HFF-Myc (cell line): Measurements from ENCODE around the gene SVIL.
A peak's percentile ranks its signal among the peaks of the same experiment; 100 is the strongest.

Experiments used
- DNase-seq: peaks from one replicate; pipeline ENCODE4 v3.0.0-alpha.2; 2011; ENCODE audit warnings: low read depth; ENCODE audit errors: extremely low read depth
- H3K4me3 ChIP-seq: replicated peaks from 2 replicates; pipeline ENCODE4 v1.5.1; 2011; ENCODE audit warnings: low read depth, mild to moderate bottlenecking, control low read depth, low read length
- CTCF ChIP-seq: IDR thresholded peaks from 2 replicates; pipeline ENCODE4 v1.5.1; 2012; ENCODE audit warnings: mild to moderate bottlenecking, low read depth, low read length, control low read depth; ENCODE audit errors: missing control alignments

Gene SVIL

GRCh38 chr10:29646238-29646902 lies 11.6 kb upstream of the SVIL start:
- no peak for TF ChIP-seq CTCF
- peak; percentile 44 for DNase-seq
- H3K4me3 ChIP-seq = peak overlapping the region; percentile 10; the same call in 1 of the 2 replicates

GRCh38 chr10:29643771-29644501 lies 9.2 kb upstream of the SVIL start:
- no peak overlapping the region for H3K4me3 ChIP-seq
- no peak for DNase-seq
- no peak for TF ChIP-seq CTCF

GRCh38 chr10:29642990-29643389 lies 8.2 kb upstream of the SVIL start:
- no peak for TF ChIP-seq CTCF
- no peak overlapping the region for H3K4me3 ChIP-seq
- no peak for DNase-seq

GRCh38 chr10:29637537-29637936 lies 2.8 kb upstream of the SVIL start:
- no peak for DNase-seq
- TF ChIP-seq CTCF = no peak
- no peak overlapping the region for H3K4me3 ChIP-seq

GRCh38 chr10:29636178-29636577 lies 1.4 kb upstream of the SVIL start:
- TF ChIP-seq CTCF = no peak
- H3K4me3 ChIP-seq = no peak overlapping the region
- peak; percentile 54 for DNase-seq

GRCh38 chr10:29635711-29636144 lies 957 bp upstream of the SVIL start:
- no peak overlapping the region for H3K4me3 ChIP-seq
- TF ChIP-seq CTCF = no peak
- no peak for DNase-seq
